Measurements from ENCODE around the gene IDH2.
A peak's percentile ranks its signal among the peaks of the same experiment; 100 is the strongest.
"Not testable (repeated sequence)": the region's sequence is repeated elsewhere in the genome, so short reads cannot be mapped to it uniquely, and the experiment has no call there.

The IDH2 gene

GRCh38 chr15:90101969-90102890 lies at the start of gene IDH2:
Gene IDH2, minus strand, starts transcription at chr15:90102468. Its CDS starts 78 bp downstream, at chr15:90102390.
- DNase-seq = no peak

GRCh38 chr15:90150551-90150950 lies 48.3 kb upstream of the IDH2 start:
- not testable (repeated sequence) for DNase-seq

GRCh38 chr15:90149609-90150340 lies 47.5 kb upstream of the IDH2 start:
- no peak for DNase-seq

- DNase-seq = not testable (repeated sequence)
These were observed 44.0 kb upstream of the IDH2 start for GRCh38 chr15:90146198-90146761.

- no peak for DNase-seq
These were observed 43.5 kb upstream of the IDH2 start for GRCh38 chr15:90145761-90146160.

- DNase-seq = no peak
These were observed 43.0 kb upstream of the IDH2 start for GRCh38 chr15:90145259-90145658.

GRCh38 chr15:90143166-90143655 lies 40.9 kb upstream of the IDH2 start:
- peak; percentile 29 for DNase-seq

GRCh38 chr15:90142216-90143165 lies 40.2 kb upstream of the IDH2 start:
- no peak for DNase-seq

GRCh38 chr15:90141646-90142045 lies 39.4 kb upstream of the IDH2 start:
- no peak for DNase-seq

- not testable (repeated sequence) for DNase-seq
These were observed 37.3 kb upstream of the IDH2 start for GRCh38 chr15:90139549-90139948.

- no peak for DNase-seq
These were observed 36.0 kb upstream of the IDH2 start for GRCh38 chr15:90138071-90138833.

GRCh38 chr15:90132437-90132836 lies 30.2 kb upstream of the IDH2 start:
- DNase-seq = no peak

- DNase-seq = no peak
These were observed 29.6 kb upstream of the IDH2 start for GRCh38 chr15:90131848-90132247.

- DNase-seq = no peak
These were observed 28.0 kb upstream of the IDH2 start for GRCh38 chr15:90130291-90130690.

- DNase-seq = no peak
These were observed 24.5 kb upstream of the IDH2 start for GRCh38 chr15:90126596-90127435.

- no peak for DNase-seq
These were observed 23.8 kb upstream of the IDH2 start for GRCh38 chr15:90126022-90126421.

GRCh38 chr15:90124507-90124906 lies 22.2 kb upstream of the IDH2 start:
- no peak for DNase-seq

GRCh38 chr15:90121086-90121485 lies 18.8 kb upstream of the IDH2 start:
- no peak for DNase-seq

GRCh38 chr15:90119367-90119766 lies 17.1 kb upstream of the IDH2 start:
- DNase-seq = no peak

- DNase-seq = no peak
These were observed 13.5 kb upstream of the IDH2 start for GRCh38 chr15:90115783-90116182.

Measured in NCI-H1694 (cell line).